Nephron progenitor cell (in vitro differentiated cells): ENCODE measurements around the gene CSF1R.

Source experiments
- DNase-seq: peaks from one replicate; pipeline ENCODE4 v3.0.0; 2021
- H3K27ac Mint-ChIP-seq: 2 replicates; pipeline ENCODE4 v1.8.0; 2021; ENCODE audit warnings: mild to moderate bottlenecking, moderate library complexity, mixed read lengths
- H3K27me3 Mint-ChIP-seq: 2 replicates; pipeline ENCODE4 v1.8.0; 2021; ENCODE audit warnings: mild to moderate bottlenecking, low read depth, mixed read lengths; ENCODE audit not compliant: poor library complexity
- H3K36me3 Mint-ChIP-seq: 2 replicates; pipeline ENCODE4 v1.8.0; 2021; ENCODE audit warnings: low read depth, mixed read lengths
- H3K4me1 Mint-ChIP-seq: 2 replicates; pipeline ENCODE4 v1.8.0; 2021; ENCODE audit warnings: mixed read lengths
- H3K4me3 Mint-ChIP-seq: 2 replicates; pipeline ENCODE4 v1.8.0; 2021; ENCODE audit warnings: mild to moderate bottlenecking, moderate library complexity, mixed read lengths
- H3K9me3 Mint-ChIP-seq: 2 replicates; pipeline ENCODE4 v1.8.0; 2021; ENCODE audit warnings: mild to moderate bottlenecking, moderate library complexity, mixed read lengths
- CTCF ChIP-seq: fragments of 200-600 bp; sonication (generic); IDR thresholded peaks from 2 replicates; pipeline ENCODE4 v1.5.0; 2021; ENCODE audit warnings: antibody characterized with exemption

The CSF1R gene

GRCh38 chr5:150068472-150068871 is 17.9 kb downstream of the CSF1R start:
- no peaks in the 10 kb centered on the region for H3K36me3 Mint-ChIP-seq
- no peak overlapping the region for H3K27ac Mint-ChIP-seq
- TF ChIP-seq CTCF: no peak
- H3K4me1 Mint-ChIP-seq: peaks cover 21% of the 10 kb centered on the region
- H3K27me3 Mint-ChIP-seq: peaks cover 8% of the 10 kb centered on the region
- no peak for DNase-seq
- no peak overlapping the region for H3K4me3 Mint-ChIP-seq
- H3K9me3 Mint-ChIP-seq: peaks cover 4% of the 10 kb centered on the region

GRCh38 chr5:150068071-150068470 is 18.3 kb downstream of the CSF1R start:
- no peak overlapping the region for H3K4me3 Mint-ChIP-seq
- no peak for DNase-seq
- no peaks in the 10 kb centered on the region for H3K36me3 Mint-ChIP-seq
- TF ChIP-seq CTCF: no peak
- H3K27ac Mint-ChIP-seq: no peak overlapping the region
- H3K27me3 Mint-ChIP-seq: peaks cover 10% of the 10 kb centered on the region
- peaks cover 23% of the 10 kb centered on the region for H3K4me1 Mint-ChIP-seq
- H3K9me3 Mint-ChIP-seq: peaks cover 4% of the 10 kb centered on the region

- Mint-ChIP-seq H3K4me1 (peaks cover 23% of the 10 kb centered on the region), H3K27me3 (peaks cover 6% of the 10 kb centered on the region), H3K27ac (no peak overlapping the region), H3K4me3 (no peak overlapping the region), H3K36me3 (no peaks in the 10 kb centered on the region), H3K9me3 (no peaks in the 10 kb centered on the region)
- TF ChIP-seq CTCF: no peak
- no peak for DNase-seq
These were observed 18.9 kb downstream of the CSF1R start for GRCh38 chr5:150067405-150067960.

GRCh38 chr5:150066901-150067396 is 19.4 kb downstream of the CSF1R start:
- peaks cover 23% of the 10 kb centered on the region for H3K4me1 Mint-ChIP-seq
- H3K36me3 Mint-ChIP-seq: no peaks in the 10 kb centered on the region
- DNase-seq: no peak
- no peaks in the 10 kb centered on the region for H3K9me3 Mint-ChIP-seq
- no peak overlapping the region for H3K27ac Mint-ChIP-seq
- no peak for TF ChIP-seq CTCF
- peaks cover 6% of the 10 kb centered on the region for H3K27me3 Mint-ChIP-seq
- no peak overlapping the region for H3K4me3 Mint-ChIP-seq

GRCh38 chr5:150066436-150066835 is 19.9 kb downstream of the CSF1R start:
- peaks cover 6% of the 10 kb centered on the region for H3K27me3 Mint-ChIP-seq
- peaks cover 23% of the 10 kb centered on the region for H3K4me1 Mint-ChIP-seq
- H3K36me3 Mint-ChIP-seq: no peaks in the 10 kb centered on the region
- no peak for TF ChIP-seq CTCF
- no peak for DNase-seq
- H3K9me3 Mint-ChIP-seq: no peaks in the 10 kb centered on the region
- no peak overlapping the region for H3K4me3 Mint-ChIP-seq
- no peak overlapping the region for H3K27ac Mint-ChIP-seq

GRCh38 chr5:150065886-150066285 is 20.5 kb downstream of the CSF1R start:
- Mint-ChIP-seq H3K27me3 (peaks cover 6% of the 10 kb centered on the region), H3K9me3 (no peaks in the 10 kb centered on the region), H3K27ac (no peak overlapping the region), H3K4me3 (no peak overlapping the region), H3K36me3 (no peaks in the 10 kb centered on the region), H3K4me1 (peaks cover 23% of the 10 kb centered on the region)
- no peak for TF ChIP-seq CTCF
- no peak for DNase-seq
